HG02943 (cell line): ENCODE data around the gene BTBD19.
"Not testable (repeated sequence)": the region's sequence is repeated elsewhere in the genome, so short reads cannot be mapped to it uniquely, and the experiment has no call there.

ENCODE experiments used
- ATAC-seq: cut with Tn5 transposase; IDR thresholded peaks from one replicate; pipeline ENCODE4 v1.9.1; 2021; ENCODE audit warnings: mild to moderate bottlenecking, low read depth, moderate library complexity; ENCODE audit not compliant: unreplicated experiment

The BTBD19 gene

GRCh38 chr1:44808063-44808937, at the start of gene BTBD19:
Gene BTBD19 (plus strand): TSS chr1:44808523. CDS start chr1:44808821, 298 bp downstream.
- ATAC-seq = peak; percentile 14

GRCh38 chr1:44759077-44759476, 49.2 kb upstream of the BTBD19 start:
- no peak for ATAC-seq

- ATAC-seq = no peak
Observed at GRCh38 chr1:44760876-44761275, 47.4 kb upstream of the BTBD19 start.

GRCh38 chr1:44766421-44766820, 41.9 kb upstream of the BTBD19 start:
- not testable (repeated sequence) for ATAC-seq

GRCh38 chr1:44775078-44775929, 33.0 kb upstream of the BTBD19 start, which contains the start of gene RPS8:
Gene RPS8 (plus strand): TSS chr1:44775540. CDS start chr1:44775597, 57 bp downstream.
- peak; percentile 64 for ATAC-seq

- ATAC-seq = peak; percentile 19
Observed at GRCh38 chr1:44775930-44776729, 32.2 kb upstream of the BTBD19 start.

GRCh38 chr1:44776730-44777068, 31.6 kb upstream of the BTBD19 start:
- ATAC-seq = no peak

GRCh38 chr1:44777547-44777946, 30.8 kb upstream of the BTBD19 start:
- no peak for ATAC-seq

- ATAC-seq = no peak
Observed at GRCh38 chr1:44777969-44778635, 30.2 kb upstream of the BTBD19 start.

GRCh38 chr1:44778705-44779576, 29.4 kb upstream of the BTBD19 start:
- ATAC-seq = no peak

GRCh38 chr1:44780583-44781121, 27.7 kb upstream of the BTBD19 start:
- ATAC-seq = no peak

- no peak for ATAC-seq
Observed at GRCh38 chr1:44783697-44784093, 24.6 kb upstream of the BTBD19 start.

GRCh38 chr1:44784094-44785028, 24.0 kb upstream of the BTBD19 start:
- ATAC-seq = no peak

- ATAC-seq = no peak
Observed at GRCh38 chr1:44785029-44785380, 23.3 kb upstream of the BTBD19 start.

- no peak for ATAC-seq
Observed at GRCh38 chr1:44785501-44786137, 22.7 kb upstream of the BTBD19 start.

- no peak for ATAC-seq
Observed at GRCh38 chr1:44786138-44786840, 22.0 kb upstream of the BTBD19 start.
